Choroid plexus epithelial cell (primary cell): ENCODE data around the gene DOLPP1.

Experiments
- DNase-seq: peaks from one replicate; pipeline ENCODE4 v3.0.0-alpha.2; 2010; ENCODE audit warnings: low read depth
- H3K4me3 ChIP-seq: 2 replicates; pipeline ENCODE4 v1.5.1; 2011; ENCODE audit warnings: low read depth, mild to moderate bottlenecking, control low read depth, low read length, moderate library complexity
- TF ChIP-seq, protein P1 (sequence below): conservative IDR thresholded peaks from 2 replicates; pipeline ENCODE4 v1.5.1; 2011; ENCODE audit warnings: low read depth, mild to moderate bottlenecking, control low read depth, inconsistent platforms, low read length, moderate library complexity

The DOLPP1 gene

GRCh38 chr9:129054163-129054851, 26.6 kb upstream of the DOLPP1 start:
- H3K4me3 ChIP-seq, result no peak overlapping the region
- TF ChIP-seq, protein P1, sequence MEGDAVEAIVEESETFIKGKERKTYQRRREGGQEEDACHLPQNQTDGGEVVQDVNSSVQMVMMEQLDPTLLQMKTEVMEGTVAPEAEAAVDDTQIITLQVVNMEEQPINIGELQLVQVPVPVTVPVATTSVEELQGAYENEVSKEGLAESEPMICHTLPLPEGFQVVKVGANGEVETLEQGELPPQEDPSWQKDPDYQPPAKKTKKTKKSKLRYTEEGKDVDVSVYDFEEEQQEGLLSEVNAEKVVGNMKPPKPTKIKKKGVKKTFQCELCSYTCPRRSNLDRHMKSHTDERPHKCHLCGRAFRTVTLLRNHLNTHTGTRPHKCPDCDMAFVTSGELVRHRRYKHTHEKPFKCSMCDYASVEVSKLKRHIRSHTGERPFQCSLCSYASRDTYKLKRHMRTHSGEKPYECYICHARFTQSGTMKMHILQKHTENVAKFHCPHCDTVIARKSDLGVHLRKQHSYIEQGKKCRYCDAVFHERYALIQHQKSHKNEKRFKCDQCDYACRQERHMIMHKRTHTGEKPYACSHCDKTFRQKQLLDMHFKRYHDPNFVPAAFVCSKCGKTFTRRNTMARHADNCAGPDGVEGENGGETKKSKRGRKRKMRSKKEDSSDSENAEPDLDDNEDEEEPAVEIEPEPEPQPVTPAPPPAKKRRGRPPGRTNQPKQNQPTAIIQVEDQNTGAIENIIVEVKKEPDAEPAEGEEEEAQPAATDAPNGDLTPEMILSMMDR, result no peak
- DNase-seq, result peak; percentile 41

DNA sequence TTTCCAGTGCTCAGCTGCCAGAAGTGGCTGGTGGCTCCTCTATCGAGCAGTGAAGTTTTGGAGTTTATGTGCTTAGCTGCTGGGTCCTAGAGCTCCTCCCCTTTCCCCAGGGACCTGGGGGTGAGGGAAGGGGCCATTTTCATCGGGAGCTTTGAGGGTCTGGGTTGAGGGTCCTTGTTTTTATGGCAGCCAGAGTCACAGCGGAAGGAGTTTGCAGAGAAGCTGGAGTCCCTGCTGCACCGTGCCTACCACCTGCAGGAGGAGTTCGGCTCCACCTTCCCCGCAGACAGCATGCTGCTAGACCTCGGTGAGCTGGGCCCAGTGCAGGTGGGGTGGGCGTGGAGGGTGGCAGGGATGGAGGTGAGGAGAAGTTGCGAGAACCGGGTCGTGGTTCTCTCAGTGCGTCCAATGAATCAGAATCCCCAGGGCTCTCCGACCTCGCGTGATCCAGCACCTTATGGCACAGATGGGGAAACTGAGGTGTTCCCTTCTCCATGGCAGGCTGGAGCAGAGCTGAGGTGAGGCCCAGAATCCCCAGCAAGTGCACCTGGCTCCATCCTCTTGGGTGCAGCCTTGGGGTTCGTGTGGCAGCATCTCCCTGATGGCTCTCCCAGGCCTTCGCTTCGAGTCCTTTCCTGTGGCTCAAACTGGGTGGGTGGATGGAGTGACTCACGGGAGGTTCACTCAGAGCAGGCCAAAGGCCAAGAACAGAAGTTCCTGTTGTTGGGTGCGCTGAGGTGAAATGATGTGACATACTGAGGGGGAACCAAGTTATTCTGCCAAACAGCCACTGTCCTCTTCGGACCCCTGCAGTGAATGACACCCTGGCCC, 21.7 kb upstream of the DOLPP1 start:
- no peak overlapping the region for H3K4me3 ChIP-seq
- TF ChIP-seq, protein P1, result no peak
- DNase-seq, result peak; percentile 44

GRCh38 chr9:129059796-129060785, 20.8 kb upstream of the DOLPP1 start:
- no peak overlapping the region for H3K4me3 ChIP-seq
- TF ChIP-seq, protein P1, result no peak
- no peak for DNase-seq

DNA sequence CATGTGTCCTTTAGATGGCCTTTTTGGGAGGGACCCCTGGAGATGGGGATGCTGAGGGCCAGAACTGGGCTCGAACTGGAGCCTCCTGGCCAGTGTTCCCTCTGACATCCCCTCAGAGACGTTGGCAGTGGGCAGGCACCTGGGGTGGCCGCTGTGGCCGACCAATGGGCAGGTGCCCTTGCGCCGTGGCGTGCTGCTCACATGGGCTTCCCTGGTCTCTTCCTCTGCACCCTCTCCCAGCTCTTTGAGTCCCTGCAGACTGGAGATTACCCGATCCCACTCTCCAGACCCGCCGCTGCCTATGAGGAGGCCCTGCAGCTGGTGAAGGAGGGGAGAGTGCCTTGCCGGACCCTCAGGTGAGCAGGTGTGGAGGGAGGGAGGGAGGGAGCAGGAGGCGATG, 19.9 kb upstream of the DOLPP1 start:
- TF ChIP-seq, protein P1, result no peak
- no peak overlapping the region for H3K4me3 ChIP-seq
- no peak for DNase-seq

DNA sequence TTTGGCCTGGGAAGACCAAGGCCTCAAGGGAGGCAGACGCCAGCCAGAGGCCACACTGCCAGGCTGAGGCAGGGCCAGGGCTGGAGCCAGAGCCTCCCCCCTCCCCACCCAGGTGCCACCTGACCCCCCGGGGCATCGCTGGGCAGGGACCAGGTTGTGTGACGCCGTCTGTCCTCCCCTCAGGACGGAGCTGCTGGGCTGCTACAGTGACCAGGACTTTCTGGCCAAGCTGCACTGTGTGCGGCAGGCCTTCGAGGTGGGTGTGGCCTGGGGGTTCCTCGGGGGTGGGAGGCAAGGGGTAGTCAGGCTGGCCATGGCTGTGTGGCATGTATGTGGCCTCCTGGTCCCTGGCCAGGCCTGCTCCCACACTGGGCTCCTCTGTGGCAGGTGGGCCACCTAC, 17.9 kb upstream of the DOLPP1 start:
- H3K4me3 ChIP-seq, result no peak overlapping the region
- DNase-seq, result no peak
- TF ChIP-seq, protein P1, result no peak

DNA sequence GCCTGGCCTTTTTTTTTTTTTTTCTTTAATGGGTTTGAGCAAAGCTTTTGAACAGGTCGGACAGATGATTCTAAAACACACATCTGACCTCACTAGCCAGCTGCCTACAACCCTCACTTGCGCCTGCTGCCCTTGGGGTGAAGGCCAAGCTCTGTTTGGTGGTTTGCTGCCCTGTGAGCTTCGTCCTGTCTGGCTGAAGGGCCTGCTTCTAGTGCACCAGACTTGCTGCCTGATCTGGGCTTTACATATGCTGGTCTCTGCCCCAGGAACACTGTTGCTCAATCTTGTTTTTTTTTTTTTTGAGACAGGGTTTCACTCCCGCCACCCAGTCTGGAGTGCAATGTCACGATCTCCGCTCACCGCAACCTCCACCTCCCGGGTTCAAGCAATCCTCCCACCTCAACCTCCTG, 16.4 kb upstream of the DOLPP1 start:
- DNase-seq, result no peak
- TF ChIP-seq, protein P1, result no peak
- H3K4me3 ChIP-seq, result no peak overlapping the region
